ENCODE measurements around the gene UNC119. TPM values are rescaled to one million over a fixed set of nuclear protein-coding genes. Genes with fewer than 3 reads are reported as not detected.

The UNC119 gene
- total RNA-seq, 1 experiment from 2014 or later = 13.0 TPM

DNA sequence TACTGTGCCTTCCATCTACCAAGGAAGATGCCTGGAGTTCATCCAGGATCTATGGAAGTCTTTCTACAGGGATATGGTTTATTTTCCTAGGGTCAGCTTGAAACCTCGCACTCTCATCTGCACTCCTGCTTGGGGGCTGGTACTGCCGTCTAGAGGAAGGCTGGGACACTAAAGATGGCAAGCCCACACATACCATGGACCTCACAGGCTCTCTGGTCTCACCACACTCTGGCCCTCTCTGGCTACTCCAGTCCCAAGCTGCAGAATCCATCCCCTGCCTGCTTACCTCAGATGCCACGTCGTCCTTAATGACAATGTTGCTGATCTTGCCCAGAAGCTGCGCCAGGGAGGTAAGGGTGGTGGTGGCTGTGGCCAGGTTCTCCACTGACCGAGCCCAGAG lies 2.1 kb upstream of the UNC119 start:
- Mint-ChIP-seq H3K27me3 (ENCODE audit: unreplicated experiment) (no peaks in the 10 kb centered on the region), H3K4me3 (ENCODE audit: low read depth, unreplicated experiment) (no peak overlapping the region), H3K36me3 (ENCODE audit: insufficient read depth, unreplicated experiment) (peaks cover 15% of the 10 kb centered on the region), H3K27ac (ENCODE audit: unreplicated experiment) (no peak overlapping the region), H3K4me1 (ENCODE audit: low read depth, unreplicated experiment) (peaks cover 12% of the 10 kb centered on the region), H3K9me3 (ENCODE audit: low read depth, unreplicated experiment) (no peaks in the 10 kb centered on the region)
- intact Hi-C loops (cut with micrococcal nuclease; ENCODE audit: unreplicated experiment) = no loop called here
- TF ChIP-seq, protein P1, sequence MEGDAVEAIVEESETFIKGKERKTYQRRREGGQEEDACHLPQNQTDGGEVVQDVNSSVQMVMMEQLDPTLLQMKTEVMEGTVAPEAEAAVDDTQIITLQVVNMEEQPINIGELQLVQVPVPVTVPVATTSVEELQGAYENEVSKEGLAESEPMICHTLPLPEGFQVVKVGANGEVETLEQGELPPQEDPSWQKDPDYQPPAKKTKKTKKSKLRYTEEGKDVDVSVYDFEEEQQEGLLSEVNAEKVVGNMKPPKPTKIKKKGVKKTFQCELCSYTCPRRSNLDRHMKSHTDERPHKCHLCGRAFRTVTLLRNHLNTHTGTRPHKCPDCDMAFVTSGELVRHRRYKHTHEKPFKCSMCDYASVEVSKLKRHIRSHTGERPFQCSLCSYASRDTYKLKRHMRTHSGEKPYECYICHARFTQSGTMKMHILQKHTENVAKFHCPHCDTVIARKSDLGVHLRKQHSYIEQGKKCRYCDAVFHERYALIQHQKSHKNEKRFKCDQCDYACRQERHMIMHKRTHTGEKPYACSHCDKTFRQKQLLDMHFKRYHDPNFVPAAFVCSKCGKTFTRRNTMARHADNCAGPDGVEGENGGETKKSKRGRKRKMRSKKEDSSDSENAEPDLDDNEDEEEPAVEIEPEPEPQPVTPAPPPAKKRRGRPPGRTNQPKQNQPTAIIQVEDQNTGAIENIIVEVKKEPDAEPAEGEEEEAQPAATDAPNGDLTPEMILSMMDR (IDR thresholded peaks at IDR 0.05; ENCODE audit: unreplicated experiment) = no peak
- BruUV-seq (replicated peaks) = no TSS peak
- CTCF ChIA-PET = interaction anchor here (0.6 to 1.6 kb wide), 2 partner anchors 19 to 54 kb away, joined by 3 to 8 read pairs; no protein-coding TSS in a partner anchor
- DNase-seq = no peak

DNA sequence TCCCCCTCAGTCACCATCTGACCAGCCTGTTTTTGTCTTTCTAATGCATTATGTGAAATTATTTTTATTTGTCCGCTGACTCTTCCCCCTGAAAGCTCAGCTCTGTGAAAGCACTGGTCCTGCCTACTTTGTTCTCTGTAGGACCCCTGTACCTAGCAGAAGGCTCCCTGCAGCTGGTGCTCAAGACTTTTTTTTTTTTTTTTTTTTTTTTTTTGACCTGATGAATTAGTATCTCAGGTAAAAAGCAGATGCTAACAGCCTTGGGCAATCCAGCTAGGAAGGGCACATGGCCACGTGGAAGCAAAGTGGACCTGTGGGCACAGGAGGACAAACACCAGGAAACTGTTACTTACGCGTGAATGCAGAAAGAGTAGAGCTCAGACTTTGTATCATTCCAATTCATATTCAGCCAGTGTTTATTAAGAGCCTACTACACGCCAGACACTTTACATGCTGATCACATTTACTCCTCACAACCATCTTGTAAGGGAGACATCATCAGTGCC lies 629 bp upstream of the UNC119 start:
- H3K27ac Mint-ChIP-seq (ENCODE audit: unreplicated experiment) = no peak overlapping the region
- BruUV-seq (replicated peaks) = no TSS peak
- peak overlapping the region; percentile 80 for H3K4me3 Mint-ChIP-seq (ENCODE audit: low read depth, unreplicated experiment)
- H3K4me1 Mint-ChIP-seq (ENCODE audit: low read depth, unreplicated experiment) = peaks cover 12% of the 10 kb centered on the region
- H3K9me3 Mint-ChIP-seq (ENCODE audit: low read depth, unreplicated experiment) = no peaks in the 10 kb centered on the region
- TF ChIP-seq, protein P1 (IDR thresholded peaks at IDR 0.05; ENCODE audit: unreplicated experiment) = no peak
- peaks cover 15% of the 10 kb centered on the region for H3K36me3 Mint-ChIP-seq (ENCODE audit: insufficient read depth, unreplicated experiment)
- no peaks in the 10 kb centered on the region for H3K27me3 Mint-ChIP-seq (ENCODE audit: unreplicated experiment)
- DNase-seq = no peak
- intact Hi-C loops (cut with micrococcal nuclease; ENCODE audit: unreplicated experiment) = no loop called here
- CTCF ChIA-PET = interaction anchor here (0.7 kb wide), 1 partner anchor 25 kb away, joined by 3 read pairs; no protein-coding TSS in a partner anchor

DNA sequence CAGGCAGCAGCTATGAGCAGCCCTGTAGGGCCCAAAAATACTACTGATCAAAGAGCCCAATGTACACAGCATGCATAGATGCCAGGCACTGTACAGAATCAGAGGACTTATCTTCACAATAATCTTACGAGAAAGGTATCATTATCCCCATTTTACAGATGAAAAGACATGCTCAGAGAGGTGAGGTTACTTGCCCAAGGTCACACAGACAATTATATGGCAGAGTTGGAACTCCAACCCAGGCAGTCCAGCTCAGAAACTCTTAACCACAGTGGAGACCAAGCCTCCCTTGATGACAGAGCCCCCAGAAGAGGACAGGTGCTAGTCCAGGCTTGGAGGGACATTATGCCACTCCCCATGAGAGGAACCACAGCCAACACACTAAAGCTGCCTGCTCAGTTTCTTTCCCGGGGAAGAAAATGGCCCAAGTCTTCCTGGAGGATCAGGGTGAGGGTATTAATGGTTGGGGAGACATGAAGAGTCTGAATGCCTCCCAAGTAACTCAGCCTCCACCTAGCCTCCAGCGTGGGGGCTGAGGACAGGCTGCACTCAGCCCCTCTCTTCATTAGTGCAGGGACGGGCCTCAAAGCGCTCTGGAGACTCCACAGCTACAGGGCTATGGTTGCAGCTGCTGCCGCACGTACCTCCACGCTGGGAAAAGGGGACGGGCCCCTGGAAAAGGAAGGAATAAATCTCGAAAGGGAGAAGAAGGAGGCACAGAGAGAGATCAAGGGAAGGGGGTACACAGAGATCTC lies 826 bp downstream of the UNC119 start:
- BruUV-seq (replicated peaks) = TSS peak; percentile 15
- H3K4me1 Mint-ChIP-seq (ENCODE audit: low read depth, unreplicated experiment) = peaks cover 12% of the 10 kb centered on the region
- intact Hi-C loops (cut with micrococcal nuclease; ENCODE audit: unreplicated experiment) = no loop called here
- DNase-seq = no peak
- CTCF ChIA-PET = interaction anchor here (0.6 to 0.9 kb wide), 4 partner anchors 8 to 343 kb away, joined by 3 to 8 read pairs (median 4); no protein-coding TSS in a partner anchor
- TF ChIP-seq, protein P1 (IDR thresholded peaks at IDR 0.05; ENCODE audit: unreplicated experiment) = no peak
- H3K36me3 Mint-ChIP-seq (ENCODE audit: insufficient read depth, unreplicated experiment) = peaks cover 19% of the 10 kb centered on the region
- H3K9me3 Mint-ChIP-seq (ENCODE audit: low read depth, unreplicated experiment) = no peaks in the 10 kb centered on the region
- peak overlapping the region; percentile 27 for H3K27ac Mint-ChIP-seq (ENCODE audit: unreplicated experiment)
- H3K4me3 Mint-ChIP-seq (ENCODE audit: low read depth, unreplicated experiment) = peak overlapping the region; percentile 80
- H3K27me3 Mint-ChIP-seq (ENCODE audit: unreplicated experiment) = no peaks in the 10 kb centered on the region

DNA sequence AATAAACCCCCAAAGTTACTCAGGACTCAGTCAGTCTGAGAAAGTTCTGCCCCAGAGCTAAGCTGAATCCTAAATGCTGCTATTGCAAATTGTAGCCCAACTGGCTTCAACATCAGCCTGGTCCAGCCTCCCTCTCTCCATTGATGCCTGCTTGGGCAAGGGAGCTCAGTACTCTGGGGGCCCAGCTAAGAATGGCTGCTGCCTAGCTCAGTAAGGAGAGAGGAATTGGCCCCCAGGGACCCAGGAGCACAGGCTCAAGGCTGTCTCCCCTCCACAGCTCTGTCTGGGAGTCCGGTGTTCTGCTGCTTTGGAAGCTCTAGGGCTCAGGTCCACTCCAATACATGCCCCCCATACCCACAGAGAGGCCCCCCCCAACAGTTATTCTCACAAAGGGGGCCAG lies 1.6 kb downstream of the UNC119 start:
- H3K4me1 Mint-ChIP-seq (ENCODE audit: low read depth, unreplicated experiment) = peaks cover 12% of the 10 kb centered on the region
- no peak for DNase-seq
- intact Hi-C loops (cut with micrococcal nuclease; ENCODE audit: unreplicated experiment) = no loop called here
- CTCF ChIA-PET = no interaction called here
- H3K27me3 Mint-ChIP-seq (ENCODE audit: unreplicated experiment) = no peaks in the 10 kb centered on the region
- H3K27ac Mint-ChIP-seq (ENCODE audit: unreplicated experiment) = no peak overlapping the region
- H3K36me3 Mint-ChIP-seq (ENCODE audit: insufficient read depth, unreplicated experiment) = peaks cover 19% of the 10 kb centered on the region
- TF ChIP-seq, protein P1 (IDR thresholded peaks at IDR 0.05; ENCODE audit: unreplicated experiment) = no peak
- no peaks in the 10 kb centered on the region for H3K9me3 Mint-ChIP-seq (ENCODE audit: low read depth, unreplicated experiment)
- peak overlapping the region; percentile 80 for H3K4me3 Mint-ChIP-seq (ENCODE audit: low read depth, unreplicated experiment)
- no TSS peak for BruUV-seq (replicated peaks)

Data from Calu3 (cell line).